Measurements from ENCODE around the gene SLC5A2. TPM values are rescaled to one million over a fixed set of nuclear protein-coding genes. Genes with fewer than 3 reads are reported as not detected.

Gene SLC5A2
- total and polyA plus RNA-seq, 2 of the 13 experiments (the other 11 are each of a cell fraction or from before 2014, with no cell fraction given), result 0.24 to 0.97 TPM

GRCh38 chr16:31477220-31478216, 5.4 kb upstream of the SLC5A2 start (continued):
- no peak; the same call in 1 of the 2 replicates for TF ChIP-seq PPARG (CRISPR knock-in tag; conservative IDR thresholded peaks at IDR 0.05)
- TF ChIP-seq FOXA1 (IDR thresholded peaks at IDR 0.05), result no peak
- peak; percentile 50; the same call in 1 of the 2 replicates for TF ChIP-seq FOXA1 (CRISPR knock-in tag; IDR thresholded peaks at IDR 0.05)
- TF ChIP-seq ZXDC (CRISPR knock-in tag; IDR thresholded peaks at IDR 0.05), result no peak
- TF ChIP-seq ZNF143 (CRISPR knock-in tag; IDR thresholded peaks at IDR 0.05), result 0 out of 2 replicates have a peak, but pooled peaks have one; percentile 47
- TF ChIP-seq SRSF9 (IDR thresholded peaks at IDR 0.05; ENCODE audit: borderline replicate concordance, insufficient read depth, low read depth, low read length, poor library complexity, severe bottlenecking), result no peak
- no peak for TF ChIP-seq HNRNPK (IDR thresholded peaks at IDR 0.05; ENCODE audit: low read depth, low read length, poor library complexity, severe bottlenecking)
- TF ChIP-seq MXI1 (IDR thresholded peaks at IDR 0.05; ENCODE audit: borderline replicate concordance, low read depth, low read length), result peak; percentile 50; the same call in 1 of the 3 replicates
- no peak for TF ChIP-seq ISX (CRISPR knock-in tag; conservative IDR thresholded peaks at IDR 0.05)
- 0 out of 2 replicates have a peak, but pooled peaks have one; percentile 6 for TF ChIP-seq ZBTB33 (CRISPR knock-in tag; IDR thresholded peaks at IDR 0.05)
- peak; percentile 56; the same call in 1 of the 2 replicates for TF ChIP-seq ATF5 (CRISPR knock-in tag; IDR thresholded peaks at IDR 0.05; ENCODE audit: low read depth)
- no peak for TF ChIP-seq ZNF747 (CRISPR knock-in tag; IDR thresholded peaks at IDR 0.05; ENCODE audit: borderline replicate concordance)
- TF ChIP-seq SMAD1 (CRISPR knock-in tag; IDR thresholded peaks at IDR 0.05; ENCODE audit: borderline replicate concordance, low read depth), result peak; percentile 99
- peak; percentile 29 for TF ChIP-seq ZNF18 (CRISPR knock-in tag; IDR thresholded peaks at IDR 0.05; ENCODE audit: insufficient replicate concordance)
- TF ChIP-seq ZNF761 (CRISPR knock-in tag; conservative IDR thresholded peaks at IDR 0.05), result 0 out of 2 replicates have a peak, but pooled peaks have one; percentile 14
- TF ChIP-seq ZNF567 (CRISPR knock-in tag; IDR thresholded peaks at IDR 0.05; ENCODE audit: borderline replicate concordance), result peak; percentile 39; the same call in 1 of the 2 replicates
- TF ChIP-seq MEIS1 (CRISPR knock-in tag; IDR thresholded peaks at IDR 0.05; ENCODE audit: borderline replicate concordance), result peak; percentile 78; the same call in 1 of the 2 replicates
- peak; percentile 62 for TF ChIP-seq PITX1 (CRISPR knock-in tag; IDR thresholded peaks at IDR 0.05)
- peak; percentile 84 for TF ChIP-seq SP5 (CRISPR knock-in tag; IDR thresholded peaks at IDR 0.05; ENCODE audit: borderline replicate concordance, low read depth)
- no peak for TF ChIP-seq KLF9 (CRISPR knock-in tag; IDR thresholded peaks at IDR 0.05; ENCODE audit: low read depth)
- TF ChIP-seq PHF20 (CRISPR knock-in tag; IDR thresholded peaks at IDR 0.05), result peak; percentile 66
